Activated CD8-positive, alpha-beta memory T cell treated with anti-CD3 and anti-CD28 coated beads for 36 hours (primary cell): ENCODE measurements around the gene POC5. TPM values are rescaled to one million over a fixed set of nuclear protein-coding genes. Genes with fewer than 3 reads are reported as not detected.
"Not testable (repeated sequence)": the region's sequence is repeated elsewhere in the genome, so short reads cannot be mapped to it uniquely, and the experiment has no call there.

Experiments
- CTCF ChIA-PET: fragments of 350-600 bp; sonication (Branson Sonifier 250); formaldehyde crosslinking; loops from one replicate; lab custom pipeline; 2021; ENCODE audit warnings: antibody characterized with exemption; lab: Charles Lee
- POLR2A ChIA-PET: fragments of 350-600 bp; sonication (Branson Sonifier 250); formaldehyde crosslinking; loops from one replicate; lab custom pipeline; 2021; ENCODE audit warnings: antibody characterized with exemption; lab: Charles Lee
- total RNA-seq, 2 experiments: library from RNA; stranded (reverse); gene quantifications; one replicate each; pipeline ENCODE4 v1.2.3, GENCODE V29; 2021

POC5 gene, protein sequence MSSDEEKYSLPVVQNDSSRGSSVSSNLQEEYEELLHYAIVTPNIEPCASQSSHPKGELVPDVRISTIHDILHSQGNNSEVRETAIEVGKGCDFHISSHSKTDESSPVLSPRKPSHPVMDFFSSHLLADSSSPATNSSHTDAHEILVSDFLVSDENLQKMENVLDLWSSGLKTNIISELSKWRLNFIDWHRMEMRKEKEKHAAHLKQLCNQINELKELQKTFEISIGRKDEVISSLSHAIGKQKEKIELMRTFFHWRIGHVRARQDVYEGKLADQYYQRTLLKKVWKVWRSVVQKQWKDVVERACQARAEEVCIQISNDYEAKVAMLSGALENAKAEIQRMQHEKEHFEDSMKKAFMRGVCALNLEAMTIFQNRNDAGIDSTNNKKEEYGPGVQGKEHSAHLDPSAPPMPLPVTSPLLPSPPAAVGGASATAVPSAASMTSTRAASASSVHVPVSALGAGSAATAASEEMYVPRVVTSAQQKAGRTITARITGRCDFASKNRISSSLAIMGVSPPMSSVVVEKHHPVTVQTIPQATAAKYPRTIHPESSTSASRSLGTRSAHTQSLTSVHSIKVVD
- total RNA-seq: 10 to 100 TPM; 11.3 to 11.7 TPM

DNA sequence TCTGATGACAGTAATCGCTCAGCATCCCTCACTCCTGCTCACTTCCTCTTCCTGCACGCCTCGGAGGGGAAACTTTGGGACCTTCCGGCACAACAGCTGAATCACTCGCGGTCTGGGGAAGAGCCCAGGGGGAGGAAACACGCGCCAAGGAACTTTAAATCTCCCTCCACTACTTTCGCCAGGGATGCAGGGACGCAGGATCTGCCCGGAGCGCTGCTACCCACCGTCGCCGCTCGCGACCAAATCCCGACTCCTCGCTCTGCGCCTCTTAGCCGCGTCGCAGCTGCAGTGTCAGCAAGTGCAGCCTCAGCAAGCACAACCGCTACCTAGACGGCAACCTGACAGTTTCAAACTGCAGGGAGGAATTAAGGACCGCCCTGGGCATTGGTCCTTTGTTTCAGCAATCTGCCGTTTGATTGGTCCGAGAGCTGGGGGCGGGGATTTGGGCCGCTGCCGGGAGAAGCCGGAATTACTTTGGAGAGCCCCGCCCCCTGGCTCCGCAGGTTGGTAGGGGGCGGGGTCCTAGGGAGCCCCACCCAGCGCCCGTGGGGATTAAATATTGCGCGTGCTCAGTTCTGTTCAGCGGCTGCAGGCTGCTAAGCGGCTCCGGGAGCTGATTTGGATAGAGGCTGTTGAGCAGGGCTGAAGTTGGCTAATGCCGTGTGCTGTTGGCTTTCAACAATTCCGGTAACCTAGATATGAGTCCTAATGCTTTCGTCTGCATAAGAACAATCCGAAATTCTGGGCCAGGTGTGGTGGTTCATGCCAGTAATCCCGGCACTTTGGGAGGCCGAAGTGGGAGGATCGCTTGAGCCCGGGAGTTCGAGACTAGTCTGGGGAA, at the start of gene POC5:
Gene POC5 (minus strand): TSS at position 356 of the 841 bp plus-strand sequence. CDS start 4,500 bp downstream, outside the sequence.
- CTCF ChIA-PET: interaction anchor here (0.6 to 1.1 kb wide), 2 partner anchors 27 to 476 kb away, joined by 3 read pairs; no protein-coding TSS in a partner anchor
- POLR2A ChIA-PET: interaction anchor here (0.7 to 1.0 kb wide), 2 partner anchors 205 to 380 kb away, joined by 3 read pairs; partner anchors contain the start of genes HMGCR and POLK

DNA sequence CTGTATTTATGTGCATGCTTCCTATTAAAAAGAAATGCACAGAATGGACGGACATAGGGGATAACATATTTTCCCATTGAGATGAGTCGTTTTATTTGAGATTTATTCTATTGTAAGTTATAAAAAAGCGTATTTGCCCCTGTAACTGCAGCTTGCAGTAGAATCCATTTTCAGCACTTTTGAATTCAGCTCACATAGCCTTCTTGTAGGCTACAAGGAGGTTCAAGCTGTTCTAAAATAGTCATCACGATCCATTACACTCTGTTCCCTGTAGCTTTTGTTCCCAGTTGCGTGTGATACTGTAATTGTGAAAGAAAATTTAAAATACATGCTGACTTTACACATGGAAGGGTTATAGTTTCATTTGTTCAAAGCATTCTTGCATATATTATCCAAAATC, 40.9 kb upstream of the POC5 start:
- ChIA-PET CTCF (no interaction called here), POLR2A (no interaction called here)

DNA sequence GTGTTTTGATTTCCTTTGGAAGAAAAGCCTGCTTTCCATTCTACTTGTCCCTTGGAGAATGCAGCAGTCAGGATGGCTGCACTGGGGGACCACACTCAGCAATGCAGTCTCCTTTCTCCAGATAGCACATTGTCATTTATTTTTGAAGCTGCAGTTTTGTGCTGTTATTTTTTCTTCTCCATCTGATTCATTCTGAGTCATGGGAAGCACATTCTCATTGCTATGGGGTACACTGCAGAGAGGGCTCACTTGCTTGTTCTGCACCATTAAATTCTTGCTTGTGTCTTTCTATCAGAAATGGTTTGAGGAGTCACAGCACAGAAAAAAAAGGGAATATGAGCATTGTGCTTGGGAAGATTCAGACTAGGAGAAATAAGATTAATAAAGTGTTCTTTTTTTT, 39.7 kb upstream of the POC5 start:
- ChIA-PET POLR2A (no interaction called here), CTCF (no interaction called here)

DNA sequence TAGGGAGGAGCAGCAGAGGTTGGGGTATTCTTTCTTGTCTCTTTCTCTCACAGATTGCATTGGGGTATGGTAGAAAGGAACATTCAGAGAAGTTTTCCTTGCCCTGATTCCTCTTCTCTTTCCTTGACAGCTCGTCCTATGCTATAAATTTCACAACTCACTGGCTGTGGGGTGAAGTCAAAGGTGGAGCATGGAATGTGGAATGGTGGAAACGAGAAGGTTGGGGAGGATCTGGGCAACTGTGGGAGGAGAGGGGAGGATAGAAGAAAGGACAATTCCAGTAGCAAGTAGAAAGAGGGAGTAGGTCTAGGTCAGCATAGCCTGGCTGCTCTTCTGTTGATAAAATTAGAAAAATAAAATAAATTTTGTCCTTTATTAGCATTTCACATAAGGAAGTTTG, 39.0 kb upstream of the POC5 start:
- POLR2A ChIA-PET: no interaction called here
- CTCF ChIA-PET: no interaction called here

DNA sequence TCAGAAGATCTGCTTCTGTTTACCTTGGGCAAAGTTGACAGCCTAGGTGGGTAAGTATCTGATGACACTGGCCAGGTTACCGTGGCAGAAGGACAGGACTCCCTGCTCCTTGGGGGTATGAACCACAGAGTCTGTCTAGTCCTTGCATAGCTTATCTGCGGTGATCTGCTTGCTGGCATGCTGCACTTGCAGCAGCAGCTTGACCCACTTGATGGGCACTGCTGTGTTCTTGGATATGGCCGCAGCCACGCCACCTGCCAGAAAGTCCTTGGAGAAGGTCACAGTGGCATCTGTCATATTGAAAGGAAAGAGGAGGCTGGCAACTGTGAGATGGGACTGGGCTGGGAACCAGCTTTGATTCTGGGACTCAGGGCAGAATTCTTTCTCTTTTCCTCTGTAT, 35.9 kb upstream of the POC5 start:
- ChIA-PET POLR2A (no interaction called here), CTCF (no interaction called here)

DNA sequence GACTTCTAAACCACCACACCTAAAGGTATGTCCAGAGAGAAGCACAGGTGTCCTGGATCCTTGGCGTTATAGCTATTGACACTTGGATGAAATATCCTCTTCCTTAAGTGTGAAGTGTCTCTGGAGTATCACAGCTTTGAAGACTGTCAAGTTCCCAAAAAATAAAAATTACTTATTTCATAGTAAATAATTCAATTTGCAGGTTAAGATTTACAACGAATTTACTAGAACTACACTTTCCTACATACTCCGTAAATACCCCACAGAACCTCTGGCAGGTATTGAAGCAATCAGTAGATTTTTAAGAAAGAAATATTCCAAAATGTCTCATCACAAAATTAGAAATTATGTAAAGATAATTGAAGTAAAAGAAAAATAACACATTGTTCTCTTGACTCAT, 27.1 kb upstream of the POC5 start:
- ChIA-PET POLR2A (no interaction called here), CTCF (no interaction called here)

DNA sequence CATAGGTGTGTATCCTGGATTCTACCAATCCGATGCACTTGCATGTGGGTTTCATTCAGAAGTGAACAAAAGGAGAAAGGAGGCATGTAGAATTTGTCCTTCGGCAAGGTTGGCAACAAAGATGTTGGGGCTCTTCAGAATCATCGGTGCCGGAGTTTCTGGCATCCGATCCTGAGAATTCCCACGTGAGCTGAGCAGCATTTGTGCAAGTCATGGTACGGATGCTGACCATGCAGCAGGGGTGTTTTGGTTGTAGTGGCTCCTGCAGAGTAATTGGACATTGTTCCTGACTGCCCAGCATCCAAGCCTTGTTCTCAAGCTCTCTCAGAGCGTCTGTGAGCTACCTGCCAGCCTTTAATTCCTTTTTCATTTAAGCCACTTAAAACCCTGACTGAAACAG, 19.0 kb upstream of the POC5 start:
- ChIA-PET CTCF (no interaction called here), POLR2A (no interaction called here)

DNA sequence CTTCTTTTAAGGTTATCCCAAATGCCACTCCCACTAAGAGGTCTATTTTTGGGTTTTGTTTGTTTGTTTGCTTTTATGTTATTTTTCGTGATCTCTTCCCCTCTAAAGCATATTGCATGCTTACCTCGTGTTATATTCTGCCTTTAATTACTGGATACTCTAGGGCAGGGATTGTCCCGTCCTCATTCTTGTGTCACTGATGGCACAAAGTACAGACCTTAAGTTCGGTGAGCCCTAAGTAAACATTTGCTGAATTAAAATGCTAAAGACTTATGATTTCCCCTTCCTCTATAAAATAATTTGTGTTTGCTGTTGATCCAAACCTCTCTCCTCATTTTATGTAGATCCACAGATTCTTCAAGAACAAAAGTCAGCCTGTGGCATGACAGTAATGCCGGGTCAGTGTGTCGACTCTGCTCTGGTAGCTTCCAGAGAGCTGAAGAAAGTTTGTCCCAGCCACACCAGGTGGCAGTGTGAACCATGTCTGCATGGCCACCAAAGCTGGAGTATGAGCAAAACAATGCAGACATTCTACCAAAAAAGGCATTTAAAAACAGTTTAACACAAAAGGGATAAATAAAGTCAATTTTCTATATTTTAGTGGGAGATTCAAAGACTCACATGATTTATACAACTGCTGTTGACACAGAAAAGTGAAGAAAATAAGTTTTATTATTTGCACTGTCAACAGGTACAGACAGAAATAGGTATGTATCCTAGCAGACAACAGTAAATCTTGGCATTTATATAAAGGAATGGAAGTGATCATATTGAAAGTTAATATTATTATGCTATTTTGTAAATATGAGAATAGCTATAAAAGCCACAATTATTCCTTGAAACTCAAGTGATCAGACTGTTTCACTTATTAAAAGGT, 17.9 kb upstream of the POC5 start:
- CTCF ChIA-PET: no interaction called here
- POLR2A ChIA-PET: no interaction called here

DNA sequence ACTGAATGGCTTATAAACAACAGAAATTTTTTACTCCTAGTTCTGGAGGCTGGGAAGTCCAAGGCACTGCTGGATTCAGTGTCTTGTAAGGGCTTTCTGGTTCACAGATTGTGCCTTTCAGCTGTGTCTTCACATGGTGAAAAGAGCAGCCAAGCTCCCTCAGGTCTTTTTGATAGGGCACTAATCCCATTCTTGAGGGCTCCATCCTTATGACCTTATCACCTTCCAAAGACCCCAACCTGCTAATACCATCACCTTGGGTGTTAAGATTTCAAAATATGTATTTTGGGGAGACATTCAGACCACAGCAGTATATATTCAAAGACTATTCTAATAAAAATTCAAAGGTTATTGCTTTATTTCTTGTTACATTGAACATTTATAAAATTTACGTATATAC, 16.5 kb upstream of the POC5 start:
- CTCF ChIA-PET: no interaction called here
- POLR2A ChIA-PET: no interaction called here

DNA sequence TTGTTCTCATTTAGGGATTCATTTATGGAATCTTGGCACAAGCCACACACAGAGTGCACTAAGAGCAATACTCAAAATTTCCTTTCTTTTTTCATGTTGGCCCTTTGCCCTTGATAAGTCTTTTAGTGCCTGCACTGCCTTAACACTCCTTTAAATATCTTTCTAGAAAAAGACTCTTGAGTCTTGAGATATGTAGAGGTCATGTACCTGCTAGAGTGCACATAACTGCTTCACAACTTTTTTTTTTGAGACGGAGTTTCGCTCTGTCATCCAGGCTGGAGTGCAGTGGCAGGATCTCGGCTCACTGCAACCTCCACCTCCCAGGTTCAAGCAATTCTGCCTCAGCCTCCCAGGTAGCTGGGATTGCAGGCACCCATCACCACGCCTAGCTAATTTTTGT, 14.3 kb upstream of the POC5 start:
- POLR2A ChIA-PET: interaction anchor here (0.7 kb wide), 1 partner anchor 41 kb away, joined by 3 read pairs; no protein-coding TSS in a partner anchor
- CTCF ChIA-PET: not testable (repeated sequence)

DNA sequence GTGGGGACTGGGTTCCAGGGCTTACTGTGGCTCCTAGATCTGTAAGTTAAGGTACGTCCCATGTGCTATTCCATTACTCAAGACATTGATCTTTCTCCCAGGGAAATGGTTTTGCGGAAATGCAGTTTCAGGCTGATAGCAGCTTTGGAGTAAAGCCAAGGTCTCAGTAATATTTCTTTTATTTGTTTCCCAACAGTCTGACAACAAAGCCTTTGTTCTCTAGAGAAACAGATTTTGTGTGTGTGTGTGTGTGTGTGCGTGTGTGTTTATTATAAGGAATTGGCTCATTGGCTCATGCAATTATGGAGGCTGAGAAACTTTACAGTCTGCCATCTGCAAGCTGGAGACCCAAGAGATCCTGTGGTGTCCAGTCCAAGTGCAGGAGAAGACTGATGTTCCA, 12.1 kb upstream of the POC5 start:
- CTCF ChIA-PET: no interaction called here
- POLR2A ChIA-PET: no interaction called here

DNA sequence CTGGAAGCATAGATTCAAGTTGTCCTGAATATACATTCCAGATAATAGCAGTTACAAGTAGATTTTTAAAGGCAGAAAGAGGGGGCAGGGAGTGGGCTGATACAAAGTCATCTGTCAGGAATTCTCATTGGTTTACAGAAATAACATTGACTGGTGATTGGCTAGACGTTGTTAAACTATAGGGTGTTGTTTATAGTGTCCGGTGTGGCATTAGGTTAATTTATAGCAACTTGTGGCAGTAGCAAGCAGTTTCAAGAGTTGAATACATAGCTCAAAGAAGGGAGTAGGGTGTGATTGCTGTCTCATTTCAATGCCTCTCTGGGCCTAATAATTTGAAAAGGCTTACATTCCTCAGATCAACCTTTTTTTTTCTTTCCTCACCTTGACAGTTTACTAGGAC, 10.7 kb upstream of the POC5 start:
- ChIA-PET POLR2A (no interaction called here), CTCF (no interaction called here)

DNA sequence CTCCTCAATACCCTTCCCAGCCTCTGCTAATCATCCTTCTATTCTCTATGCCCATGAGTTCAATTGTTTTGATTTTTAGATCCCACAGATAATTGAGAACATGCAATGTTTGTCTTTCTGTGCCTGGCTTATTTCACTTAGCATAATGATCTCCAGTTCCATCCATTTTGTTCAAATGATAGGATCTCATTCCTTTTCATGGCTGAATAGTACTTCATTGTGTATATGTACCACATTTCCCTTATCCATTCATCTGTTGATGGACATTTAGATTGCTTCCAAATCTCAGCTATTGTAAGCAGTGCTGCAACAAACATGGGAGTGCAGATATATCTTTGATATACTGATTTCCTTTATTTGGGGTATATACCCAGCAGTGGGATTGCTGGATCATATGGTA, 9.0 kb upstream of the POC5 start:
- CTCF ChIA-PET, POLR2A ChIA-PET: not testable (repeated sequence)

DNA sequence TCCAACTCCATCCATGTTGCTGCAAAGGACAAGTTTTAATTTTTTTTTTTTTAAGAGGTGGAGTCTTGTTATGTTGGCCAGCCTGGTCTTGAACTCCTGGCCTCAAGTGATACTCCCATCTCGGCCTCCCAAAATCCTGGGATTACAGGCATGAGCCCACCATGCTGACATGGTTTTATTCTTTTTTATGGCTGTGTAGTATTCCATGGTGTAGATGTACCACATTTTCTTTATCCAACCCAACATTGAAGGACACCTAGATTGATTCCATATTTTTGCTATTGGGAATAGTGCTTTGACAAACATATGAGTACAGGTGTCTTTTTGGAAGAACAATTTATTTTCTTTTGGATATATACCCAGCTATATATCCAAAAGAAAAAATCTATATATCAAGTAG, 6.1 kb upstream of the POC5 start:
- POLR2A ChIA-PET: no interaction called here
- CTCF ChIA-PET: interaction anchor here (0.6 kb wide), 1 partner anchor 359 kb away, joined by 3 read pairs; no protein-coding TSS in a partner anchor

DNA sequence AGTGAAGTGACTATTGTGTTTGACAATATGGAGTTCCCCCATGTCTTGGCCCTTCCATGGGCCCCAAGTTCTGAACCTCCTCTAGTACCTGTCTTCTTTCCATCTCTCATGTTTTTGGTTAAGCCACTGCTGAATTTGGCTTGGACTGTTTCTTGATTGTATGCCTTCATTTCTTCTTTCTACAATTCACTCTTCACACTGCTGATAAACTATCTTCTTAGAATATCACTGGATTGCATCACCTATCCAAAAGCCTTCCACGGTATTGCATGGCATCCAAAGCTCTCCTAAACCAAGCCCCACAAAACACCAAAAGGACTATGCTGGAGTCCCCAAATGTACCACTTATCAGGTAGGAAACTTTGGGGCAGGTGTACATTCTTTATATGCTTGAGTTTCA, 4.3 kb upstream of the POC5 start:
- ChIA-PET CTCF (no interaction called here), POLR2A (no interaction called here)

DNA sequence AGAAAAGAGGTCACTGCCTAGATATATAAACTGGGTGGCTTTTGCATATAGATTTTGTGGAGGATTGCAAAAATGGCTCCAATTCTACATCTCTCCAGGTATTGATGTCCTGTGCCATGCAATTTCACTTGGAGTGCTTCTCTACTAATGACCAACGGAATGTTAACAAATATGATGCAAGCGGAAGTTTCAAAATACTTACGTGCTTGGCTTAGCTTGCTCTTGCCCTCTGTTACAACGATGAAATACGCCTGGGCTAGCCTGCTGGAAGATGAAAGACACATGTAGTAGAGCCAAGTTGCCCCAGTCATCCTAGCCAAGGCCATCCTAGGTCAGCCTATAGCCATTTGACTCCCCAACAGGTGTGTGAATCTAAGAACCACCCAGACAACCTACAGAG, 3.6 kb upstream of the POC5 start:
- ChIA-PET POLR2A (no interaction called here), CTCF (no interaction called here)

DNA sequence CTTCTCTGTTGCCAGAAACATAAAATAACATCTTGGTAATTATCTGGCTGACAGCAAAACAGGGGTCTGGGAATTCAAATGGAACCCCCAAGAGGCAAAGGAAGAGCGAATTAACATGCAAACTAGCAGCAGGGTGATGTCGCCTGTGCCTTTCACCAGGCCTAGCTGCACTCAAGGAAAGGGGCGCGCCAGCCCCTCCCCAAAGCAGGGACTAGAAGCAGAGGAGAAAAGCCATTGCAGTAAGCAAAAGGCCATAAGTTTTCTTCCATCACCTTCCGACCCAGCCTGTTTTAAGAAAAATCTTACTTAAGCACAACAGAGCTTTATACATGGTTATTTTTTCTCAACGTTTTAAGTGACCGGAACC, 539 bp downstream of the POC5 start:
- ChIA-PET CTCF (interaction anchor here (1.1 kb wide), 1 partner anchor 27 kb away, joined by 3 read pairs; no protein-coding TSS in a partner anchor), POLR2A (interaction anchor here (1.0 kb wide), 1 partner anchor 380 kb away, joined by 3 read pairs; the partner anchor contains the start of gene HMGCR)

DNA sequence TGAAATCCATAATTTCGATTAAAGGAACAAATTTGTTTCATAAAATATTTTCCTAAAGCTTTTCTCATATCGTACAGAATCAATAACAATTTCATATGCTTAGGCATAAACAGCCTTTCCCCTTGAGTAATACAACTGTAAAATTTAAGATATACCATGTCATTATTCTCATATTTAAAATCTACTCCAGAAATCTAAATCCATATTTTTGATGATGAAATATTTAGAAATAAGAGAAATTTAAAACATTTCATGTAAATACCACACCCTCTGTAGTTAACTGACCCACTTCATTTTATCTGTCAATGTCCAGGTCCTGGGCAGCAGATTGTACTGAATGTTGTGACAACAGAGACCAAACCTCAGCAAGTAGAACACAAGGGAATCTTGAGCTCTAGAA, 5.1 kb downstream of the POC5 start:
- ChIA-PET CTCF (no interaction called here), POLR2A (no interaction called here)

DNA sequence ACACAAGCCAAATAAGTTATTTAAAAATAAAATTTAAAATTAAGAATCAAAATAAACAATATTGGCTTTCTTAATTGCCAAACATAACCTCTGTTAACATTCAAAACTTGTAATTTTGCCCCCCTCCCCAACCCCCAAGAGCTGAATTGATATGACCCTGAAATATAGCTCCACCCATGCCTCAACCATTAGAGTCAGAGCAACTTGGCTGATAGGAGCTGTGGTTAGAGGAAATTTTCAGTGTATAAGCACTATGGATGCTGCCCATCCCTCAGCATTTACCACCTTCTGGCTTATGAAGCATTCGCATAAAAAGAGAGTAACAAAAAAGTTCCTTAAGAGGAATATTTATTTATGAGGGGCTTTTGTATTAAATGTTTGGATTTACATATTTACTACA, 6.1 kb downstream of the POC5 start:
- ChIA-PET CTCF (interaction anchor here (0.6 kb wide), 1 partner anchor 547 kb away, joined by 3 read pairs; no protein-coding TSS in a partner anchor), POLR2A (no interaction called here)
